ENCODE data around the gene CFAP77. TPM values are rescaled to one million over a fixed set of nuclear protein-coding genes. Genes with fewer than 3 reads are reported as not detected.

Gene CFAP77
- total and polyA plus RNA-seq, 9 of the 15 experiments (the other 6 are each of a cell fraction or from before 2014, with no cell fraction given) = not detected

DNA sequence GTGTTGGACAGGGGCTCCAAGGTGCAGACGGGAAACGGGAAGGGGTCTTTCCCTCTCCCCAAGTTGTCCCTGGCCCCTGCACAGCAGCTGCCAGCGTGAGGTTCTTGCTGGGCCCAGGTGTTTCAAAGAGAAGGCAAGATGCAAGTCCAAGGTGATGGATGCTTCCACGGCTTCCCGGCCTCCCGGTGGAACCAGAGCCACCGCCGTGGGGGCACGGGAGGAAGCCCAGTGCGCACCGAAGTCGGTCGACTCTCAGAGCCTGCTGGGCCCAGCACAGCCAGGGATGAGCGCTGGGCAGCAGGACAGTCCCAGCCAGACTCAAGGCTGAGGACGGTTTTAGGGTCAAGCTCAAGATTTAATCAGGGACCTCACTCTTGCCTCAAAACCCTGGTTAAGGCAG, 147.1 kb downstream of the CFAP77 start:
- H3K9me3 ChIP-seq (replicated peaks; ENCODE audit: control insufficient read depth, insufficient read depth, low read depth, low read length) = no peaks in the 10 kb centered on the region; the same call in 1 of the 2 replicates
- in situ Hi-C loops (cut with MboI) (no loop called here), intact Hi-C loops (cut with micrococcal nuclease) (no loop called here)
- no peaks in the 10 kb centered on the region for H3K36me3 ChIP-seq (ENCODE audit: control insufficient read depth, insufficient read depth, low read length)
- no peaks in the 10 kb centered on the region for H3K79me2 ChIP-seq (ENCODE audit: control insufficient read depth, insufficient read depth, low read length)
- 1% methylated on average over 8 of the region's 15 CpGs for WGBS (ENCODE audit: insufficient coverage, low coverage, missing lambda C conversion rate)
- H3K4me3 ChIP-seq = no peak overlapping the region
- ATAC-seq (no peak), FAIRE-seq (no peak), DNase-seq (ENCODE audit: extremely low read depth in 1 of 4, low spot score in 3 of 4) (no peak)
- H3K27me3 ChIP-seq (ENCODE audit: control insufficient read depth in 2 of 2, insufficient read depth in 2 of 2, low read length in 2 of 2) = peaks cover 50 to 69% of the 10 kb centered on the region in 2 experiments
- H3K27ac ChIP-seq (ENCODE audit: extremely low read depth, low read depth, low read length) = no peak overlapping the region
- no TSS peak for BruUV-seq (replicated peaks)
- no peak overlapping the region for H2AFZ ChIP-seq (ENCODE audit: low read depth, low read length)
- ChIA-PET CTCF (ENCODE audit: low intra/inter-chr PET ratio) (no interaction called here), POLR2A (interaction anchor here (0.7 kb wide), 1 partner anchor 17 kb away, joined by 3 read pairs; no protein-coding TSS in a partner anchor)
- no peaks in the 10 kb centered on the region for H3K9me1 ChIP-seq (ENCODE audit: control insufficient read depth, insufficient read depth, low read length)
- TF ChIP-seq, protein P1, sequence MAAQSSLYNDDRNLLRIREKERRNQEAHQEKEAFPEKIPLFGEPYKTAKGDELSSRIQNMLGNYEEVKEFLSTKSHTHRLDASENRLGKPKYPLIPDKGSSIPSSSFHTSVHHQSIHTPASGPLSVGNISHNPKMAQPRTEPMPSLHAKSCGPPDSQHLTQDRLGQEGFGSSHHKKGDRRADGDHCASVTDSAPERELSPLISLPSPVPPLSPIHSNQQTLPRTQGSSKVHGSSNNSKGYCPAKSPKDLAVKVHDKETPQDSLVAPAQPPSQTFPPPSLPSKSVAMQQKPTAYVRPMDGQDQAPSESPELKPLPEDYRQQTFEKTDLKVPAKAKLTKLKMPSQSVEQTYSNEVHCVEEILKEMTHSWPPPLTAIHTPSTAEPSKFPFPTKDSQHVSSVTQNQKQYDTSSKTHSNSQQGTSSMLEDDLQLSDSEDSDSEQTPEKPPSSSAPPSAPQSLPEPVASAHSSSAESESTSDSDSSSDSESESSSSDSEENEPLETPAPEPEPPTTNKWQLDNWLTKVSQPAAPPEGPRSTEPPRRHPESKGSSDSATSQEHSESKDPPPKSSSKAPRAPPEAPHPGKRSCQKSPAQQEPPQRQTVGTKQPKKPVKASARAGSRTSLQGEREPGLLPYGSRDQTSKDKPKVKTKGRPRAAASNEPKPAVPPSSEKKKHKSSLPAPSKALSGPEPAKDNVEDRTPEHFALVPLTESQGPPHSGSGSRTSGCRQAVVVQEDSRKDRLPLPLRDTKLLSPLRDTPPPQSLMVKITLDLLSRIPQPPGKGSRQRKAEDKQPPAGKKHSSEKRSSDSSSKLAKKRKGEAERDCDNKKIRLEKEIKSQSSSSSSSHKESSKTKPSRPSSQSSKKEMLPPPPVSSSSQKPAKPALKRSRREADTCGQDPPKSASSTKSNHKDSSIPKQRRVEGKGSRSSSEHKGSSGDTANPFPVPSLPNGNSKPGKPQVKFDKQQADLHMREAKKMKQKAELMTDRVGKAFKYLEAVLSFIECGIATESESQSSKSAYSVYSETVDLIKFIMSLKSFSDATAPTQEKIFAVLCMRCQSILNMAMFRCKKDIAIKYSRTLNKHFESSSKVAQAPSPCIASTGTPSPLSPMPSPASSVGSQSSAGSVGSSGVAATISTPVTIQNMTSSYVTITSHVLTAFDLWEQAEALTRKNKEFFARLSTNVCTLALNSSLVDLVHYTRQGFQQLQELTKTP (IDR thresholded peaks at IDR 0.05; ENCODE audit: low read depth in 1 of 2, partially characterized antibody in 2 of 2) = no peak
- TF ChIP-seq, protein P2, sequence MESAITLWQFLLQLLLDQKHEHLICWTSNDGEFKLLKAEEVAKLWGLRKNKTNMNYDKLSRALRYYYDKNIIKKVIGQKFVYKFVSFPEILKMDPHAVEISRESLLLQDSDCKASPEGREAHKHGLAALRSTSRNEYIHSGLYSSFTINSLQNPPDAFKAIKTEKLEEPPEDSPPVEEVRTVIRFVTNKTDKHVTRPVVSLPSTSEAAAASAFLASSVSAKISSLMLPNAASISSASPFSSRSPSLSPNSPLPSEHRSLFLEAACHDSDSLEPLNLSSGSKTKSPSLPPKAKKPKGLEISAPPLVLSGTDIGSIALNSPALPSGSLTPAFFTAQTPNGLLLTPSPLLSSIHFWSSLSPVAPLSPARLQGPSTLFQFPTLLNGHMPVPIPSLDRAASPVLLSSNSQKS (CRISPR knock-in tag; IDR thresholded peaks at IDR 0.05) = no peak
- no peak overlapping the region for H3K9ac ChIP-seq (ENCODE audit: insufficient read depth in 1 of 2, low read depth in 2 of 2, low read length in 2 of 2)
- H3K4me1 ChIP-seq (replicated peaks in 1 of 2; ENCODE audit: control insufficient read depth in 2 of 2, insufficient read depth in 2 of 2, low read length in 2 of 2) = no peaks in the 10 kb centered on the region
- H4K20me1 ChIP-seq (replicated peaks; ENCODE audit: control insufficient read depth, insufficient read depth, low read length) = no peaks in the 10 kb centered on the region
- H3K4me2 ChIP-seq (ENCODE audit: insufficient read depth, low read length) = no peak overlapping the region

All from K562 (cell line).